OCI-LY3 (cell line): ENCODE measurements around the gene SMYD3.

Source experiments
- CTCF ChIP-seq: fragments of 200-600, 300-600 bp; sonication (generic); IDR thresholded peaks from 2 replicates; pipeline ENCODE4 v1.5.1; 2014; ENCODE audit warnings: antibody characterized with exemption, low read length, low read depth
- EZH2phosphoT487 ChIP-seq: fragments of 200-600 bp; shearing (Covaris generic); IDR thresholded peaks from 2 replicates; pipeline ENCODE4 v1.6.1; 2018; ENCODE audit warnings: antibody characterized with exemption, mixed run types, low read depth

GRCh38 chr1:246304484-246305259, 202.4 kb downstream of the SMYD3 start:
- TF ChIP-seq CTCF (no peak), EZH2phosphoT487 (no peak)
